ENCODE results near the gene BICRA.

The BICRA gene

DNA sequence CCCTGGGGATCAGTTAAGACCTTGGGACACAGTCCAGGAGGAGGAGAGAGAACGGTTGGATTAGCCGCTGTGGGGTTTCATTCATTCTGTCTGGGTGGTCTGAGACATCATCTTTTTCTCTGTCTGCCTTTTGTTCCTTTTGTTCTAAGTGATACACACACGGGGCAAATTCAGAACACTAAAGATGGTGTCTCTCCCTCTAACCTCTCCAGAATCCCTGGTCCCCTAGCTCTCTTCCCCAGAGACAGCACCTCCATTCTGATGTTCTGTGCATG lies 5.0 kb downstream of the BICRA start:
- TF ChIP-seq TARDBP (IDR thresholded peaks at IDR 0.05): no peak
- no peak for TF ChIP-seq NFRKB (IDR thresholded peaks at IDR 0.05)
- no peak for TF ChIP-seq SP1 (IDR thresholded peaks at IDR 0.05)
- TF ChIP-seq CTBP1 (IDR thresholded peaks at IDR 0.05; ENCODE audit: borderline replicate concordance): no peak
- TF ChIP-seq FOXK2 (IDR thresholded peaks at IDR 0.05): no peak
- no peak for TF ChIP-seq LEF1 (IDR thresholded peaks at IDR 0.05; ENCODE audit: borderline replicate concordance)
- TF ChIP-seq BHLHE40 (IDR thresholded peaks at IDR 0.05; ENCODE audit: borderline replicate concordance): no peak
- no peak for TF ChIP-seq SUZ12 (IDR thresholded peaks at IDR 0.05)

DNA sequence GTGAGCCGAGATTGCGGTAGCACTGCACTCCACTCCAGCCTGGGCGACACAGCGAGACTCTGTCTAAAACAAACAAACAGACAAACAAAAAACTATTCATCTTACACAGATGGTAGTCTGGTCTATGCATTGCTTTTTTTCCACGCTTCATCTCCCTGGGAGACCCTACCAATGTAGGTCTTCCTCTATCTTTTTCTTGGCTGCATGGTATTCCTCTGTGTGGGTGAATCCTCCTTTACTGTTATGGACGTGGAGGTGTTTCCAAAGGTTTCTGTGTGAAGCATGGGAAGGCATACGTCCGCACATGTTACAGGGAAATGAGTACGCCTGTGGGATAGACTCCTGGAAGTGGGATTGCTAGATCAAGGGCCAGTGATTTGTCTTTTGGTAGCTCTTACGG lies 5.6 kb downstream of the BICRA start:
- ChIA-PET CTCF (interaction anchor here (0.6 kb wide), 1 partner anchor 309 kb away, joined by 5 read pairs; no protein-coding TSS in a partner anchor), POLR2A (no interaction called here)
- TF ChIP-seq SUZ12 (IDR thresholded peaks at IDR 0.05) (no peak), FOXM1 (IDR thresholded peaks at IDR 0.05; ENCODE audit: borderline replicate concordance) (no peak), NFRKB (IDR thresholded peaks at IDR 0.05) (no peak), FOXA1 (IDR thresholded peaks at IDR 0.05) (no peak), TARDBP (IDR thresholded peaks at IDR 0.05) (no peak), ZNF384 (IDR thresholded peaks at IDR 0.05) (no peak), SP1 (IDR thresholded peaks at IDR 0.05) (no peak), HDGF (IDR thresholded peaks at IDR 0.05; ENCODE audit: borderline replicate concordance) (no peak), L3MBTL2 (conservative IDR thresholded peaks at IDR 0.05) (no peak)
- TF ChIP-seq, protein P1, sequence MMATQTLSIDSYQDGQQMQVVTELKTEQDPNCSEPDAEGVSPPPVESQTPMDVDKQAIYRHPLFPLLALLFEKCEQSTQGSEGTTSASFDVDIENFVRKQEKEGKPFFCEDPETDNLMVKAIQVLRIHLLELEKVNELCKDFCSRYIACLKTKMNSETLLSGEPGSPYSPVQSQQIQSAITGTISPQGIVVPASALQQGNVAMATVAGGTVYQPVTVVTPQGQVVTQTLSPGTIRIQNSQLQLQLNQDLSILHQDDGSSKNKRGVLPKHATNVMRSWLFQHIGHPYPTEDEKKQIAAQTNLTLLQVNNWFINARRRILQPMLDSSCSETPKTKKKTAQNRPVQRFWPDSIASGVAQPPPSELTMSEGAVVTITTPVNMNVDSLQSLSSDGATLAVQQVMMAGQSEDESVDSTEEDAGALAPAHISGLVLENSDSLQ (IDR thresholded peaks at IDR 0.05): no peak
- DNase-seq (ENCODE audit: extremely low spot score): no peak

More for the DNA sequence above, 5.0 kb downstream of the BICRA start:
- no peak for DNase-seq (ENCODE audit: extremely low spot score)
- ChIA-PET CTCF (no interaction called here), POLR2A (interaction anchor here (0.8 kb wide), 1 partner anchor 15 kb away, joined by 3 read pairs; no protein-coding TSS in a partner anchor)

DNA sequence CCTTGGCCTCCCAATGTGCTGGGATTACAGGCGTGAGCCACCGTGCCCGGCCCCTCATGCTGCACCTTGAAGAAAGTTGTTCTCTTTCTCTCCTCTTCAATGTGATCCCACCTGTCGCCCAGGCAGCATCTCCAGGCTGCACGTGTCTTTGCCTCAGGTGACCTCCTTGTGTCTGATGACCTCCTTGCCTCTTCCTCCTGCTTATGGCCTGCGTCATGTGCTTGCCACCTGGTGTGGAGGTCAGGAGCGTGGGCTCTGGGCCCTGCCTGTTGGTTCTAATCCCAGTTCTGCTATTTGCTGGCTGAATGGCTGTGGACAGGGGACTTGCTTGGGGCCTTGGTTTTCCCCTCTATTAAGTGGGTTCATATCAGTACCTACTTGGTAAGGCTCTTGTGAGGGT lies 6.3 kb downstream of the BICRA start:
- ChIA-PET CTCF (no interaction called here), POLR2A (no interaction called here)
- no peak for TF ChIP-seq SP1 (IDR thresholded peaks at IDR 0.05)
- TF ChIP-seq SUZ12 (IDR thresholded peaks at IDR 0.05): no peak
- no peak for TF ChIP-seq BHLHE40 (IDR thresholded peaks at IDR 0.05; ENCODE audit: borderline replicate concordance)
- DNase-seq (ENCODE audit: extremely low spot score): no peak

DNA sequence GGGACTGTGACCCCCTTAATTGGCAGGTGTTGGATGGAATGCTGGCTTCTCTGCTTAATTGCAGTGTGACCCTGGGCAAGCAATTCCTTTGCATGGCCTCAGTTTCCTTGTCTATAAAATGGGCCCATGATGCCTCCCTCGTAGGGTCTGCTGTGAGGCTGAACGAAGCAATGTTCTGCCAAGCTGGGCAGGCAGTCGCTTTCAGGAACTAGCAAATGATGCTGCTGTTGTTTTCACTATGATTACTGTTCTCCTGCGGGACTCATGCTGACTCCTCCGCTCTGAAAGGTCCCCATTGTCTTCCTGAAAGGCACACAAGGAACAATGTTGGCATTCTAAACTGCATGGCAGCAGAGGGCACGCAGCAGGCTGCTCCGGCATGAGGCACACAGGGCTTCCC lies 6.8 kb downstream of the BICRA start:
- no peak for DNase-seq (ENCODE audit: extremely low spot score)
- TF ChIP-seq CTBP1 (IDR thresholded peaks at IDR 0.05; ENCODE audit: borderline replicate concordance) (no peak), ELF4 (IDR thresholded peaks at IDR 0.05) (no peak), ARNT (IDR thresholded peaks at IDR 0.05) (no peak), BHLHE40 (IDR thresholded peaks at IDR 0.05; ENCODE audit: borderline replicate concordance) (no peak), L3MBTL2 (conservative IDR thresholded peaks at IDR 0.05) (no peak), TARDBP (IDR thresholded peaks at IDR 0.05) (no peak), LEF1 (IDR thresholded peaks at IDR 0.05; ENCODE audit: borderline replicate concordance) (no peak)
- TF ChIP-seq, protein P1 (IDR thresholded peaks at IDR 0.05): no peak
- POLR2A ChIA-PET: no interaction called here
- CTCF ChIA-PET: no interaction called here

DNA sequence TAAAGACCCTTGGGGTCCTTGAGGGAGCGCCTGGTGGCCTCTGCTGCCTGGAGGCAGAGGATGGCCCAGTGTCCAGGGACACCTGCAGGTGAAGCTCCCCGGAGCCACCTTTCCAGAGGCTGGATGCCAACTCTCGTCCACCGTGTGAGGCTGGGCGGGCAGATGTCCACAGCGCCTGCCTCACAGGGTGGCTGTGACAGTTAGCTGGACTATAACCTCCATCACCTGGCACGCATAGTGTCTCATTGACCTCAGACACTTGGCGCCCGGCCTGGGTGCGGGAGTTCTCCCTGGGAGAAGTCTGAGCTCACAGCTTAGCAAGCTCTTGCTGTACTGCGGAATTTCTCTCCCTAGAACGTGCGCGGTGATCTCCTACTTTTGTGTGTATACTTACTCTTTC lies 9.8 kb downstream of the BICRA start:
- no peak for DNase-seq (ENCODE audit: extremely low spot score)
- POLR2A ChIA-PET: no interaction called here
- CTCF ChIA-PET: no interaction called here
- TF ChIP-seq SUZ12 (IDR thresholded peaks at IDR 0.05) (no peak), ZNF384 (IDR thresholded peaks at IDR 0.05) (no peak), BHLHE40 (IDR thresholded peaks at IDR 0.05; ENCODE audit: borderline replicate concordance) (no peak), ELF4 (IDR thresholded peaks at IDR 0.05) (no peak), ARNT (IDR thresholded peaks at IDR 0.05) (no peak), NFRKB (IDR thresholded peaks at IDR 0.05) (no peak), L3MBTL2 (conservative IDR thresholded peaks at IDR 0.05) (no peak), HDGF (IDR thresholded peaks at IDR 0.05; ENCODE audit: borderline replicate concordance) (no peak), FOXA1 (IDR thresholded peaks at IDR 0.05) (no peak), LEF1 (IDR thresholded peaks at IDR 0.05; ENCODE audit: borderline replicate concordance) (no peak), CTBP1 (IDR thresholded peaks at IDR 0.05; ENCODE audit: borderline replicate concordance) (no peak), FOXM1 (IDR thresholded peaks at IDR 0.05; ENCODE audit: borderline replicate concordance) (no peak), SP1 (IDR thresholded peaks at IDR 0.05) (no peak), FOXK2 (IDR thresholded peaks at IDR 0.05) (no peak), TARDBP (IDR thresholded peaks at IDR 0.05) (no peak)
- TF ChIP-seq, protein P1 (IDR thresholded peaks at IDR 0.05): no peak

DNA sequence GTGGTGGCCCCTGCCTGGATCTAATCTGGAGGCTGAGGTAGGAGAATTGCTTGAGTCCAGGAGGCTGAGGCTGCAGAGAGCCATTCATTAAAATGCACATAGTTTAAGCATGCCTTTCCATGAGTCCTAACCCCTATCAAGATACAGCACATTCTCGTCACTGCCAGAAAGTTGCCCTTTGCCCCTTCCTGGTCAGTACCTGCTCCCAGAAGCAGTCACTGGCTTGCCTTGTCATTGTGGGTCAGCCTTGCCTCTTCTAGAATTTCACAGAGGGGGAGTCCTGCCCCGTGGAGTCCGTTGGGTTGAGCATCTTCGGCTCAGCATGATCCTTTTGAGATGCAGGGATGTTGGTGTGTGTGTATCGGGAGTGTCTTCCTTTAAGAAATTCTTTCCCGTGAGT lies 10.8 kb downstream of the BICRA start:
- POLR2A ChIA-PET: no interaction called here
- no peak for TF ChIP-seq FOXA1 (IDR thresholded peaks at IDR 0.05)
- TF ChIP-seq ELF4 (IDR thresholded peaks at IDR 0.05): no peak
- no peak for TF ChIP-seq SP1 (IDR thresholded peaks at IDR 0.05)
- no peak for TF ChIP-seq ARNT (IDR thresholded peaks at IDR 0.05)
- TF ChIP-seq L3MBTL2 (conservative IDR thresholded peaks at IDR 0.05): no peak
- no peak for TF ChIP-seq ZNF384 (IDR thresholded peaks at IDR 0.05)
- no peak for TF ChIP-seq NFRKB (IDR thresholded peaks at IDR 0.05)
- TF ChIP-seq CTBP1 (IDR thresholded peaks at IDR 0.05; ENCODE audit: borderline replicate concordance): no peak
- TF ChIP-seq, protein P1 (IDR thresholded peaks at IDR 0.05): no peak
- TF ChIP-seq SUZ12 (IDR thresholded peaks at IDR 0.05): no peak
- TF ChIP-seq FOXK2 (IDR thresholded peaks at IDR 0.05): no peak
- no peak for TF ChIP-seq LEF1 (IDR thresholded peaks at IDR 0.05; ENCODE audit: borderline replicate concordance)
- no peak for TF ChIP-seq TARDBP (IDR thresholded peaks at IDR 0.05)
- no peak for TF ChIP-seq BHLHE40 (IDR thresholded peaks at IDR 0.05; ENCODE audit: borderline replicate concordance)

More for the DNA sequence above, 10.8 kb downstream of the BICRA start:
- CTCF ChIA-PET: interaction anchor here (0.6 kb wide), 1 partner anchor 29 kb away, joined by 3 read pairs; no protein-coding TSS in a partner anchor
- no peak for DNase-seq (ENCODE audit: extremely low spot score)
